Astrocyte of the spinal cord (primary cell): ENCODE data around the gene TMEM174.
A peak's percentile ranks its signal among the peaks of the same experiment; 100 is the strongest.
"Not testable (repeated sequence)": the region's sequence is repeated elsewhere in the genome, so short reads cannot be mapped to it uniquely, and the experiment has no call there.

ENCODE experiments used
- DNase-seq: peaks from one replicate; pipeline ENCODE4 v3.0.0; 2011; ENCODE audit warnings: low read depth, low spot score
- H3K4me3 ChIP-seq: 2 replicates; pipeline ENCODE4 v1.5.1; 2011; ENCODE audit warnings: low read depth, mild to moderate bottlenecking, low read length, moderate library complexity
- in situ Hi-C: cut with HindIII; loops from 2 replicates; pipeline ENCODE4 v1.10.0; 2017; ENCODE audit warnings: low sequenced_read_pairs
- TF ChIP-seq, protein P1 (sequence below): IDR thresholded peaks from 2 replicates; pipeline ENCODE4 v1.5.1; 2012; ENCODE audit warnings: low read depth, mild to moderate bottlenecking, low read length, inconsistent platforms

TMEM174 gene

DNA sequence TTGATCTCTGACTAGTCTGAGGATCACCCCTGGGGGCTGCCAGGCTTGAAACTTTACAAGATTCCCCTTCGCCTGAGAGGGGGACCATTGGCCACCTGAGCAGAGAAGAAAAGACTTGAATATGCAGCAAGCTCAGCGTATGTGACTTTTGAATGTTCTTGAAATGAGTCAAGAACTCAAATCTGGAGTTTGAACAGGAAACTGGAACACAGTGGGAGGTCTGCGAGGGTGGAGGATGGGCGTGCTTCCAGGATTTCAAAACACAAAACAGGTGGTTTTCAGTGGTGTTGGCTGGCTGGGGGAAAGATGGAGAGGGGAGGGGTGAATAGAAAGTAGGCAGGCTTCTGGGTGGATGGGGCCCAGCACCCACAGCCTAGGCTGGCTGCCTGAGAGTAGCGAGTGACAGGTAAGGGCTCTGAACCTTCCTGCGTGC is 40.6 kb downstream of the TMEM174 start:
- TF ChIP-seq, protein P1, sequence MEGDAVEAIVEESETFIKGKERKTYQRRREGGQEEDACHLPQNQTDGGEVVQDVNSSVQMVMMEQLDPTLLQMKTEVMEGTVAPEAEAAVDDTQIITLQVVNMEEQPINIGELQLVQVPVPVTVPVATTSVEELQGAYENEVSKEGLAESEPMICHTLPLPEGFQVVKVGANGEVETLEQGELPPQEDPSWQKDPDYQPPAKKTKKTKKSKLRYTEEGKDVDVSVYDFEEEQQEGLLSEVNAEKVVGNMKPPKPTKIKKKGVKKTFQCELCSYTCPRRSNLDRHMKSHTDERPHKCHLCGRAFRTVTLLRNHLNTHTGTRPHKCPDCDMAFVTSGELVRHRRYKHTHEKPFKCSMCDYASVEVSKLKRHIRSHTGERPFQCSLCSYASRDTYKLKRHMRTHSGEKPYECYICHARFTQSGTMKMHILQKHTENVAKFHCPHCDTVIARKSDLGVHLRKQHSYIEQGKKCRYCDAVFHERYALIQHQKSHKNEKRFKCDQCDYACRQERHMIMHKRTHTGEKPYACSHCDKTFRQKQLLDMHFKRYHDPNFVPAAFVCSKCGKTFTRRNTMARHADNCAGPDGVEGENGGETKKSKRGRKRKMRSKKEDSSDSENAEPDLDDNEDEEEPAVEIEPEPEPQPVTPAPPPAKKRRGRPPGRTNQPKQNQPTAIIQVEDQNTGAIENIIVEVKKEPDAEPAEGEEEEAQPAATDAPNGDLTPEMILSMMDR, result no peak
- peak; percentile 91 for DNase-seq

DNA sequence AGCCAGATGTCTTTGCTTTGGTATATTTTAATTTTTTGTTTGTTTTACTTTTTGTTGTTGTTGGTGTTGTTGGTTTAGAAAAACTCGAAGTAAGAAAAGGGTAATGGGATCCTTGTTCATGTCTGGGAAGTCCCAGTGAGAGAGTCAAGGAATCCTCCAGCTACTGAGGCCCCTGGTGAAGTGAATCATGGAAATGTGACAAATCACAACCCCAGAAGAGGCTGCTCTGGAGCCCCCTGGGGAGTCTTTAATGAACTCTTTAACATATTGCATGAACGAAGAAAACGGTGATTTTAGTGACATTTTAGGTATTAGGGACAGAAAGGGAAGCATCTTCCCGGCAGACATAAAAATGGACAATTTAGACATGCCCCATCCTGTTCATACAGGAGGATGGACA is 41.3 kb downstream of the TMEM174 start:
- TF ChIP-seq, protein P1, result no peak
- DNase-seq, result no peak
- in situ Hi-C loops, result no loop called here
- H3K4me3 ChIP-seq, result no peak overlapping the region

More for the DNA sequence above, 40.6 kb downstream of the TMEM174 start:
- in situ Hi-C loops, result no loop called here
- no peak overlapping the region for H3K4me3 ChIP-seq

DNA sequence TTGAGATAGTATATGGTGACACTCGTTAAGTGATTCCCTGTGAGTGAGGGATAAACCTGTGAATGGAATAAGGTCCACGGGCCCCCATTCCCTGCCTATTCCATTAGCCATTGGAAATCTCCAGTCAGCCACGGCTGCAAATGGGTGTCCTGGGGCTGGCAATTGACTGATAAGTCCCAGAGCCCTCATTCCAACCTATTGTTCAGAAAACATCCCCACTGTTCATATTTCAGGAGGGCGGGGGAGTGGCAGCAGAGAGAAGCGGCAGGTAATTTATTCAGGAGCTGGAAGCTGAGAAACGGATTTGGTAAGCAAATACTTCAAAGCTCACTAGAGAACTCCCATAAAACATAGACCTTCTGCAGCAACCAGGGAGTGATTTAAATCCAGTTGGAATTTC is 42.0 kb downstream of the TMEM174 start:
- DNase-seq, result no peak
- in situ Hi-C loops, result no loop called here
- TF ChIP-seq, protein P1, result no peak
- no peak overlapping the region for H3K4me3 ChIP-seq

DNA sequence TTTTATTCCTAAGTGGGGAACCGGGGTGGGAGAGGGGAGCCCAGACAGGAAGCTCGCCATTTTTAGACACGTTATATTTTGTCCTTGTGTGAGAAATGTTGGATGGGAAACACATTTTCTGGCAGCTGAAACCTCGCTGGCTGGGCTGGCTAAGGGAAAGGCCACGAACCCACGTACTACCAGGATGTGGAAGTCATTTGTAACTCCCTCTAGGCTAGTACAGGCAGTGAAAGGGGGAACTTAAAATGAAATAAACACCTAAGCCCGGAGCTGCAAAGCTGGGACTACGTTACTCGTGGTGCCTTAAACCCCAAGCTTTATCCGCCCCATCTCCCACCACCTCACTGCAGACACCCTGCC is 42.5 kb downstream of the TMEM174 start:
- TF ChIP-seq, protein P1, result no peak
- no peak for DNase-seq
- H3K4me3 ChIP-seq, result no peak overlapping the region
- in situ Hi-C loops, result no loop called here

DNA sequence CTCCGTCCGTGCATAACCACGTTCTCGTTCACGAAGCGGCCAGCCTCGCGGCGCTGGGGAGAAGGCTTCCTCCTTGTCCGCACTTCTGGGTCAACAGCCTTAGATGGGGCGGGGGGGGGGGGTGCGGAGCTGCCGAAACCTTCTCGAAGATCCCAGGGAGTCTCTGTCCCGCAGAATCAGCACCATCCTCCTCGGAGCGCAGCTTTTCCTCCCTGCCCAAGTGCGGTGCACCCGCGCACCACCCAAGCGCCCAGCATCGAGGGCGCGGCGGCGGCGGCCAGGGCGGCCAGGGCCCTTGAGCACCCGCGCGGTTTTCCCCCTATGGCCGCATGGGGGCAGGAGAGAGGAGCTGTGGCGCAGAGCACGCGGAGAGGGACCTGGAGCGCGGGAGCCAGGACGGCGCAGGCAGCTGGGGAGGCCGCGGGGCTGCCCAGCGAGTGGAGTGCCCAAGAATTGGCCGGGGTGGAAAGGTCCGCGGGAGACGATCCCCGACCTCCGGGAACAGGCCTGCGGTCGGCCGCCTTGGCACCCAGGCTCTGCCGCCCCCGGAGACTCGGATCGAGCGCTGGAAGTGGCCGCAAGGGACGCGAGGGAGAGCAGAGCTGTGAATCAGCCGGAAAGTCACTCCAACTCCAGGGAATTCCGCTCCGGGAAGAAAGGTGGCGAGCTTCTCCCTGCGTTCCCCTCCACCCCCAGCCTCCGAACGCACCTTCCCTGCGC is 43.1 kb downstream of the TMEM174 start:
- in situ Hi-C loops, result no loop called here
- peak overlapping the region; percentile 19 for H3K4me3 ChIP-seq
- DNase-seq, result peak; percentile 81
- TF ChIP-seq, protein P1, result peak; percentile 75

DNA sequence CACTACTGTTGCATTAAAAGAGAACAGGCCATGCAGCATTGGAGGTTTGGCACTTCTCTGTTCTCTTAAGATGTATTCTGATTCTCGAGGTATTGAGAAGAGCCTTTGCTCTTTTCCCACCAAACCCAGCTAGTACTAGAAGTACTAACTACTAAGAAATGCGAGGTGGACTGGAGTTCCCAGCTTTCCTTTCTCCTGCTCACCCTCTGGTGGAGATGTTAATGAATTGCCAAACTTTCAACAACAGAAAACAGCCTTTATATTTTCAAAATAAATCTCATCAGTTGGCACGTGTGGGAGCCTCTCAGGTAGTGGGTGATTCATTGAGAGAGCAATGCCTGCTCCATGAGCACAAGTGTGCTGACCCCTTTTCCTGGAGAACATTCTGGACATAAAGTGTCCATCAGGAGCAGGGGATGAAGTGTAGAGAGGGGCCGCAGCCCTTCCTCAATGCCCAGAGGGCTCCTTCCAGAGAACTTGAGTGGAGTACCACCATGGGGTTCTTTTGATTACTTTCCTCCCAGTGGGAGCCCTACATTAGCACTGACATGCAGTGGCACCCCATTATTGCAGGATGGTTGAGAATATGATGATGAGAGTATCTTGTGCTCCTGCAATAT is 45.7 kb downstream of the TMEM174 start:
- H3K4me3 ChIP-seq, result no peak overlapping the region
- TF ChIP-seq, protein P1, result peak; percentile 63
- DNase-seq, result peak; percentile 71
- in situ Hi-C loops, result no loop called here

DNA sequence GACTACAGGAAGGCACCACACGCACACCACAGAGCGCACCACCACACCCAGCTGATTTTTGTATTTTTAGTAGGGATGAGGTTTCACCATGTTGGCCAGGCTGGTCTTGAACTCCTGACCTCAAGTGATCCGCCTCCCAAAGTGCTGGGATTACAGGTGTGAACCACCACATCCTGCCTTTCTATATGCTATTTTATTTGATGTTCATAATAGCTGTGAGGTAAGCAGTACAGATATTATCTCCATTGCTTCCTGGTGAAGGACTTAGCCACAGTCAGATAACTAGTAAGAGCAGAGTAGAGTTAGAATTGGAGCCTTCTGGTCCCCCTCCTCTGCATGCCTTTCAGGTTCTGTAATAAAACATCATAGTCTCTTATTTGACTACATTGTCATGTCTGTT is 46.3 kb downstream of the TMEM174 start:
- in situ Hi-C loops, DNase-seq, H3K4me3 ChIP-seq: not testable (repeated sequence)
